HG03520 (cell line): ENCODE results near the gene CA6.
"Not testable (repeated sequence)": the region's sequence is repeated elsewhere in the genome, so short reads cannot be mapped to it uniquely, and the experiment has no call there.

Source experiments
- ATAC-seq: cut with Tn5 transposase; IDR thresholded peaks from one replicate; pipeline ENCODE4 v1.9.1; 2021; ENCODE audit warnings: mild to moderate bottlenecking, moderate library complexity; ENCODE audit not compliant: unreplicated experiment

The CA6 gene

GRCh38 chr1:8945568-8945967 lies at the start of gene CA6:
Gene CA6, plus strand, starts transcription at chr1:8945868. Its CDS starts 19 bp downstream, at chr1:8945887.
- ATAC-seq = no peak

- not testable (repeated sequence) for ATAC-seq
Observed at GRCh38 chr1:8896775-8897174, 48.9 kb upstream of the CA6 start.

- not testable (repeated sequence) for ATAC-seq
Observed at GRCh38 chr1:8897505-8897904, 48.2 kb upstream of the CA6 start.

- not testable (repeated sequence) for ATAC-seq
Observed at GRCh38 chr1:8898418-8898817, 47.2 kb upstream of the CA6 start.

GRCh38 chr1:8899046-8899445 lies 46.6 kb upstream of the CA6 start:
- no peak for ATAC-seq

- ATAC-seq = not testable (repeated sequence)
Observed at GRCh38 chr1:8900684-8901083, 45.0 kb upstream of the CA6 start.

GRCh38 chr1:8902765-8903164 lies 42.9 kb upstream of the CA6 start:
- no peak for ATAC-seq

GRCh38 chr1:8903410-8903809 lies 42.3 kb upstream of the CA6 start:
- ATAC-seq = no peak

- ATAC-seq = no peak
Observed at GRCh38 chr1:8903908-8904650, 41.6 kb upstream of the CA6 start.

- ATAC-seq = no peak
Observed at GRCh38 chr1:8905582-8906191, 40.0 kb upstream of the CA6 start.

GRCh38 chr1:8908388-8909151 lies 37.1 kb upstream of the CA6 start:
- ATAC-seq = no peak

- no peak for ATAC-seq
Observed at GRCh38 chr1:8910331-8910730, 35.3 kb upstream of the CA6 start.

- no peak for ATAC-seq
Observed at GRCh38 chr1:8910914-8911313, 34.8 kb upstream of the CA6 start.

GRCh38 chr1:8911416-8912309 lies 34.0 kb upstream of the CA6 start:
- ATAC-seq = no peak

GRCh38 chr1:8913457-8913856 lies 32.2 kb upstream of the CA6 start:
- ATAC-seq = no peak

GRCh38 chr1:8914466-8914865 lies 31.2 kb upstream of the CA6 start:
- no peak for ATAC-seq

GRCh38 chr1:8915446-8915845 lies 30.2 kb upstream of the CA6 start:
- no peak for ATAC-seq

GRCh38 chr1:8917536-8917935 lies 28.1 kb upstream of the CA6 start:
- not testable (repeated sequence) for ATAC-seq

GRCh38 chr1:8922962-8923361 lies 22.7 kb upstream of the CA6 start:
- no peak for ATAC-seq

- no peak for ATAC-seq
Observed at GRCh38 chr1:8925406-8925805, 20.3 kb upstream of the CA6 start.

- ATAC-seq = no peak
Observed at GRCh38 chr1:8925960-8926359, 19.7 kb upstream of the CA6 start.
